Thyroid gland (tissue), 4 donors: ENCODE results near the gene PIMREG.

ENCODE experiments used
- POLR2A ChIP-seq, 2 donors: fragments of 450-650 bp; IDR thresholded peaks; one replicate each; pipeline ENCODE4 v1.6.1; 2017; ENCODE audit warnings: antibody characterized with exemption in 2 of 2, mild to moderate bottlenecking in 2 of 2, moderate library complexity in 1 of 2
- TF ChIP-seq, protein P1 (sequence below), 6 experiments: fragments of 200-600 bp in 3 of 6; fragments of 450-650 bp in 3 of 6; sonication (generic) in 3 of 6; IDR thresholded peaks; one replicate each; pipeline ENCODE4 v1.5.1; 2016 to 2019; ENCODE audit warnings: antibody characterized with exemption in 6 of 6, mild to moderate bottlenecking in 2 of 6, inconsistent platforms in 1 of 6, moderate library complexity in 1 of 6

DNA sequence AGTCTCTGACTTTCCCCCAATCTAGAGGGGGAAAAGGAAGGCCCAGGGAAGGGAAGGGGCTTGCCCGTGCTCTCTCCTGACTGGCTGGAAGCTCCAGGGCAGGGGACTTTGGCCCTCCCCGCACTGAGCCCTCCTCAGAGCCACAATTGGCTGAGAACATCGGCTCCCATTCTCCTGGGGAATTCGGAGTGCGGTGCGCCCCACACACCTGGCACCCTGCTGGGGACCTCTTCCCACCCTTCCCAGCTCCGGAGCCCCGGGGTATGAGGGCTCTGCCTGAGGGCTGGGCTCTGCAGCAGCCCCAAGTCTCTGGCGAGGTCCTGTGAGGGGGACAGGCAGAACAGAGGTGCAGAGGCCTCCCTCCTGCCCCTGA, 36.0 kb downstream of the PIMREG start:
- TF ChIP-seq, protein P1, sequence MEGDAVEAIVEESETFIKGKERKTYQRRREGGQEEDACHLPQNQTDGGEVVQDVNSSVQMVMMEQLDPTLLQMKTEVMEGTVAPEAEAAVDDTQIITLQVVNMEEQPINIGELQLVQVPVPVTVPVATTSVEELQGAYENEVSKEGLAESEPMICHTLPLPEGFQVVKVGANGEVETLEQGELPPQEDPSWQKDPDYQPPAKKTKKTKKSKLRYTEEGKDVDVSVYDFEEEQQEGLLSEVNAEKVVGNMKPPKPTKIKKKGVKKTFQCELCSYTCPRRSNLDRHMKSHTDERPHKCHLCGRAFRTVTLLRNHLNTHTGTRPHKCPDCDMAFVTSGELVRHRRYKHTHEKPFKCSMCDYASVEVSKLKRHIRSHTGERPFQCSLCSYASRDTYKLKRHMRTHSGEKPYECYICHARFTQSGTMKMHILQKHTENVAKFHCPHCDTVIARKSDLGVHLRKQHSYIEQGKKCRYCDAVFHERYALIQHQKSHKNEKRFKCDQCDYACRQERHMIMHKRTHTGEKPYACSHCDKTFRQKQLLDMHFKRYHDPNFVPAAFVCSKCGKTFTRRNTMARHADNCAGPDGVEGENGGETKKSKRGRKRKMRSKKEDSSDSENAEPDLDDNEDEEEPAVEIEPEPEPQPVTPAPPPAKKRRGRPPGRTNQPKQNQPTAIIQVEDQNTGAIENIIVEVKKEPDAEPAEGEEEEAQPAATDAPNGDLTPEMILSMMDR (IDR thresholded peaks at IDR 0.05), result no peak
- no peak for TF ChIP-seq POLR2A (IDR thresholded peaks at IDR 0.05)
